GM21528 (cell line): ENCODE measurements around the gene E4F1.

Experiments used
- ATAC-seq: cut with Tn5 transposase; IDR thresholded peaks from one replicate; pipeline ENCODE4 v1.9.1; 2021; ENCODE audit warnings: mild to moderate bottlenecking, moderate library complexity; ENCODE audit not compliant: unreplicated experiment, low FRiP score

E4F1 gene

DNA sequence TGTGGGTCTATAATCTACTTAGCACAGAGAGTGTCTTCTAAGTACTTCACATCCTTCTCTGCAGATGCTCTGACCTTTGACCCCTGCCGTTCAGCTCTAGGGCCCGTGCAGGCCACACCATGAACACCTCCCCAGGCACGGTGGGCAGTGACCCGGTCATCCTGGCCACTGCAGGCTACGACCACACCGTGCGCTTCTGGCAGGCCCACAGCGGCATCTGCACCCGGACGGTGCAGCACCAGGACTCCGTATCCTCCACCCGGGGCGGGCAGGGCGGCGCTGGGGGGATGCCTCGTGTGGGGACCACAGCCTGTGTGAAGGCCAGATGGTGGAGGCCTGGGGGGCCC lies 17.5 kb upstream of the E4F1 start:
- peak; percentile 22 for ATAC-seq

DNA sequence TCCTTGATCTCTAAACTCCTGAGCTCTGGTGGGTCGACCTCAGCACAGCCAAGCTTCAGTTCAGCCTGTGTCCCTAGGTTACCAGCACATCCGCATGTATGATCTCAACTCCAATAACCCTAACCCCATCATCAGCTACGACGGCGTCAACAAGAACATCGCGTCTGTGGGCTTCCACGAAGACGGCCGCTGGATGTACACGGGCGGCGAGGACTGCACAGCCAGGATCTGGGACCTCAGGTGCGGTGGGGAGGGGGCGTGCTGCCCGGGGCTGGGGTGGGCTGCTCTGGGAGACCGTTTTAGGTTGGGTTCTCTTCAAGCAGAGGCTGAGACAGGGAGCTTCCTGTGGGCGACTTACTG lies 17.0 kb upstream of the E4F1 start:
- ATAC-seq, result no peak

- no peak for ATAC-seq
Observed at GRCh38 chr16:2206780-2207433, 16.5 kb upstream of the E4F1 start.

DNA sequence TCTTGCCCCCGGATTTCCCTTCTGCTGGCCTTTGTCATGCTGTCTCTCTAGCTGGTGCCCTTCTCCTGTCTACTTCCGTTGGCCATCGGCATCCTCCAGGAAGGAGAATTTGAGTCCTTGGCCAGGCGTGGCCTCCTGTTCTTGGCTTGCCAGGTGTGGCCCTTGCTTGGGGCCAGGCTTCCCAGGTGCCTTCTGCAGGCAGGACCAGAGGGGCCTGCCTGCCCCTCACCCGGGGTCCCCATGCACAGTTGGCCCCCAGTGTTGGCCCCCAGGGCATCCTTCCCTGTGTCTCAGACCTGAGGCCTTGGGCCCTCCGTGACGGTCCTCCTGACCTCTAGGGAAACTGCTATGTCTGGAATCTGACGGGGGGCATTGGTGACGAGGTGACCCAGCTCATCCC lies 15.5 kb upstream of the E4F1 start:
- no peak for ATAC-seq

DNA sequence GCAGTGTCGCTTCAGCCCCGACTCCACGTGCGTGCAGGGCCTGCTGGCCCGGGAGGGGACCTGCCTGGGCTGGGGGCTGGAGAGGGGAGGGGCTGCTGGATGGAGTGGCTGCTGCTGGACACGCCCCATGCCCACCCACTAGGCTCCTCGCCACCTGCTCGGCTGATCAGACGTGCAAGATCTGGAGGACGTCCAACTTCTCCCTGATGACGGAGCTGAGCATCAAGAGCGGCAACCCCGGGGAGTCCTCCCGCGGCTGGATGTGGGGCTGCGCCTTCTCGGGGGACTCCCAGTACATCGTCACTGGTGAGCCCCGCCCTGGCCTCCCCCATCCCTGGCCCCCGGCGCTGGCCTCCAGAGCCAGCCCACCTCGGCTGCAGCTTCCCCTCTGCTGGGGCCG lies 15.1 kb upstream of the E4F1 start:
- ATAC-seq, result no peak

DNA sequence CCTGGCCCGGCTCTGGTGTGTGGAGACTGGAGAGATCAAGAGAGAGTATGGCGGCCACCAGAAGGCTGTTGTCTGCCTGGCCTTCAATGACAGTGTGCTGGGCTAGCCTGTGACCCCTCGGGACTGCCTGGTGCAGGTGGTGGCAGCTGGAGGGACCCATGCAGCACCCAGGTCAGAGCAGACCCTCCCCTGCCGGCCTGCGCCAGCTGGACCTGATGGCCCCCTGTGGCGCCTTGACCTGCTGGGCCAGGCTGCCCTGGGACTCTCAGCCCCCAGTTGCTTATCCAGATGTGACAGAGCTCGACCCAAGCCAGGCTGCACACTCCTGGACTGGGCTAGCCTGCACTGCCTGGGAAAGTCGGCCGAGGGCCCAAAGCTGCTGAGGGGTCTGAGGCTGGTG lies 14.6 kb upstream of the E4F1 start:
- no peak for ATAC-seq

GRCh38 chr16:2209258-2210008 lies 14.0 kb upstream of the E4F1 start:
- no peak for ATAC-seq

DNA sequence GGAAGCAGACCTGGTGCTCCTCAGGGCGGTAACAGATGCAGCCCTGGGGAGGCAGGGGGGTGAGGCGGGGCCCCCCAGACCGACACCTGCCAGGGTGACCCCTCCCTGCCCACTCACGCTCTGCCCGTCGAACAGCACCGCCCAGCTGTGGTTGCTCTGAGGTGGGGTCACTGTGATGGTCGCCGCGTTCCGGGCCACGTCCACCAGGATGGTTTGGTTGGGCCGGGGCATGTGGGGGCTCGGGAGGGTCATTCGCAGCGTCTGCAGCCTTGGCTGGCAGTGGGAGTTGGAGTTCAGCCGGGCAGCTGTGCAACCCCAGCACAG lies 13.4 kb upstream of the E4F1 start:
- ATAC-seq, result no peak

- ATAC-seq, result no peak
Observed at GRCh38 chr16:2210386-2211365, 12.7 kb upstream of the E4F1 start, which contains the start of gene BRICD5. Gene BRICD5, minus strand, starts transcription at chr16:2210863. Its CDS starts 30 bp downstream, at chr16:2210833.

- ATAC-seq, result no peak
Observed at GRCh38 chr16:2211923-2212347, 11.5 kb upstream of the E4F1 start.

GRCh38 chr16:2212362-2213324 lies 10.7 kb upstream of the E4F1 start:
- no peak for ATAC-seq

GRCh38 chr16:2213817-2214718 lies 9.3 kb upstream of the E4F1 start:
- peak; percentile 4 for ATAC-seq

DNA sequence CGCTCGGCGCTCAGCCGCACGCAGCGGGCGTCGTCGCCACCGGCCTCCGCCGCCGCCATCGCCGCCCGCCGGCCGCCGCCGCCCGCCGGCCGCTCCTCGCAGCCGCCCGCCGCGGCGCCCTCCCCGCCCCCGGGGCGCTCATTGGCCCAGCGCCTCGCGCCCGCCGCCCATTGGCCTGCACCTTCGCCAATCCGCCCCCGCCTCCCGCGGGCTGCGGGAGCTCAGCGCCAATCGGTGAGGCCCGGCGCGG lies 8.7 kb upstream of the E4F1 start, which contains the start of gene PGP:
Gene PGP, minus strand, starts transcription at position 122 of the 250 bp plus-strand sequence. Its CDS starts 63 bp downstream, at position 59.
- ATAC-seq, result peak; percentile 67

- no peak for ATAC-seq
Observed at GRCh38 chr16:2216330-2216729, 7.1 kb upstream of the E4F1 start.

DNA sequence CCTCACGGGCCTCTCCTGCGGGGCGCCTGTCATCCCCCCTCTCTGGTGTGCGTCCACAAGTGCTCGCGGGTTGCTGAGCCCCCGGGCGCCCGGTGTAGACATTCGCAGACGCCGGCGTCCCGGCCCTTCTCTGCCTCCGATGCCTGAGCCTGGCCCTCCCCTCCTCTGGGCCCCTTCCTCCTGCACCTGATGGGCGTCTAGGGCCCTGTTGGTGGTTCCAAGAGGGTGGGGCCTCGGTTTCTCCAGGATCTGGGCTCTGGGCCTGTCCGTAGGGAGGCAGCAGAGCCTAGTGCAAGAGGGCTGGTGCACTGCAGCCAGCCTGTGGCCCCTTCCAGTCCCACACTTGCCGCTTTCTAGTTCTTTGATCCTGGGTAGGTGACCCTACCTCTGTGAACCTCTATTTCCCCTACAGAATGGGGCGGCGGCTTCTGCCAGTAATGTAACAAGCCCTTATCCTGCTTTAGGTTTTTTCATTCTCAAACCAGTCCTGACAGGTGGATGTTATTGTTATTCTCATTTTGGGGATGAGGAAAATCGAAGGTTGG lies 623 bp downstream of the E4F1 start:
- peak; percentile 23 for ATAC-seq

- no peak for ATAC-seq
Observed at GRCh38 chr16:2226245-2226793, 2.9 kb downstream of the E4F1 start.

DNA sequence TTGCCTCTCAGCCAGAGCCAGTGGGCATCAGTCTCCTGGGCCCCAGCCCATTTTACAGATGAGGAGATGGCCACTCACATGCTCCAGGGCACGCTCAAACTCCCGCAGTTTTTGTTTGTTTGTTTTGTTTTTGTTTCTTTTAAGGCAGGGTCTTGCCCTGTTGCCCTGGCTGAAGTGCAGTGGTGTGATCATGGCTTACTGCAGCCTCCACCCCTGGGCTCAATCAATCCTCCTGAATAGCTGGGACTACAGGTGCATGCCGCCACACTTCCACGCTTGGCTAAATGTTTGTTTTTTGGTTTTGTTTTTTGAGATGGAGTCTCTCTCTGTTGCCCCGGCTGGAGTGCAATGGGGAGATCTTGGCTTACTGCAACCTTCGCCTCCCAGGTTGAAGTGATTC lies 3.5 kb downstream of the E4F1 start:
- ATAC-seq, result no peak

DNA sequence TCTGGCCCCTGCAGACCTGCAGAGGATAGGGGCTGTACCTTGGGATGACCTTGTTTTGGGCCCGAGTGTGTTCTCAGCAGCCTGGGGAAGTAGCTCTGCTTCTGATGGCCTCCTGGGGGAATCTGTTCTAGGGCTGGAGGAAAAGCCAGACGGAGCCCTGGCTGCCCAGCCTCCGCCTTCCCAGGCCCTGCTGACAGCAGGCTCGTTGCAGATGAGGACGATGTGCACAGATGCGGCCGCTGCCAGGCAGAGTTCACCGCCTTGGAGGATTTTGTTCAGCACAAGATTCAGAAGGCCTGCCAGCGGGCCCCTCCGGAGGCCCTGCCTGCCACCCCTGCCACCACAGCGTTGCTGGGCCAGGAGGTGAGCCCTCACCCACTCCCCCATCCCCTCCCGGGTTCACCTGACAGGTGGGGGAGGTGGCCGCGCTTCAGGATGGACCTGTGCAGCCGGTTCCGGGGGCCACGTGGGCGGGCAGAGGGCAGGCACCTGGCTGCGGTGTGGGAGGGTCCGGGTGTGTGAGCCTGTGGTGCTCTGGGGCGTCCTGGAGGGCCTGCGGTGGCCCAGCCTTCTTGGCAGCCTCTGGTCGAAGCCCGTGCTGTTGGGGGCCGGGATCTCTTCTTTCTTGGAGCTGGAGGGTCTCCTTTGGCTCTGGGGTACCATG lies 4.9 kb downstream of the E4F1 start:
- no peak for ATAC-seq
